AG04450 (cell line): ENCODE data around the gene PRDM2. TPM values are rescaled to one million over a fixed set of nuclear protein-coding genes. Genes with fewer than 3 reads are reported as not detected.

ENCODE experiments used
- CTCF ChIA-PET: fragments of 300-600, 350-600 bp; formaldehyde crosslinking; extraction: SDS; loops from one replicate; lab custom pipeline; 2022; ENCODE audit warnings: antibody characterized with exemption, inconsistent platforms; lab: Charles Lee
- POLR2A ChIA-PET: fragments of 350-600 bp; formaldehyde crosslinking; extraction: SDS; loops from one replicate; lab custom pipeline; 2021; ENCODE audit warnings: antibody characterized with exemption, inconsistent platforms; lab: Yijun Ruan, JAX
- DNase-seq: peaks from one replicate; pipeline ENCODE4 v3.0.0-alpha.2; 2011; ENCODE audit warnings: low read depth, low spot score
- H3K27ac ChIP-seq: one replicate; pipeline ENCODE4 v1.5.1; 2012; ENCODE audit warnings: low read depth, low read length, control low read depth
- H3K27me3 ChIP-seq: one replicate; pipeline ENCODE4 v1.6.0; 2012; ENCODE audit warnings: low read length; ENCODE audit not compliant: control insufficient read depth, insufficient read depth
- H3K4me3 ChIP-seq: 2 replicates; pipeline ENCODE4 v1.5.1; 2011; ENCODE audit warnings: mild to moderate bottlenecking, low read depth, low read length, control low read depth
- H3K9me3 ChIP-seq: 2 replicates; pipeline ENCODE4 v1.5.1; 2012; ENCODE audit warnings: low read length; ENCODE audit not compliant: control insufficient read depth, insufficient read depth
- polyA plus RNA-seq: library from polyadenylated mRNA; depleted of rRNA; stranded (reverse); fragments of >200 nt; gene quantifications from 2 replicates; pipeline ENCODE4 v1.2.3, GENCODE V29; 2011
- TF ChIP-seq, protein P1 (sequence below): IDR thresholded peaks from 2 replicates; pipeline ENCODE4 v1.5.1; 2011; ENCODE audit warnings: low read depth, low read length, control low read depth, inconsistent platforms

The PRDM2 gene
- polyA plus RNA-seq, 1 experiment, result 16.4 TPM

DNA sequence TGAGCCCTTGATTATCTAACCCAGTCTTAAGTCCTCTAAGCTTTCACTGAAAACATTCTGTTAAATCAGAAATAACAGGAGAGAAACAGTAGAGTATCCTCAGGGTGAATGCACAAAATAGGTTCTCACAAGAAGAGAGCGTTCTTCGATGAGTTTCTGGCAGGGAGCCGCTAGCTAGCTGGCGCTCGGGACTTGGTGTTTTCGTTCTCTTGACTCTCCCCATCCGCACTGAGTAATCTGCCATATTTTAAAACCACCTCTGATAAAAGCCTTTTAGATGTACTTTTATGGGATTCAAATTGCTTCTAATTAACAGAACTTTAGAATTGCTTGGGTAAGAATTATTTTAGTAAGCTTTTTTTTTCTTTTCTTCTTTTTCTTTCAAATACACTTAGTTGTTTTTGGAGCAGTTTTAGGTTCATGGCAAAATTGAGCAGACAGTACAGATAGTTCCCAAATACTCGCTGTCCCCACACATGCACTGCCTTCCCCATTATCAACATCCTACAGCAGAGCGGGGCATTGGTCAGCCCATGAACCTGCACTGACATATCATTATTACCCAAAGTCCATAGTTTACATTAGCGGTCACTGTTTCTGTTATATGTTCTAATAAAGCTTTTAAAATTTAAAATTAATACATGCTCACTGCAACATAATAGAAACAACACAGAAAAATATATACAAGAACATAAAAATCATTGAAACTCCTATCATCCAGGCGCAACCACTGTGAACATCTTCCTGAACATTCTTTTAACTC, 35.4 kb downstream of the PRDM2 start:
- Histone ChIP-seq H3K27me3 (no peaks in the 10 kb centered on the region), H3K27ac (no peak overlapping the region), H3K9me3 (no peaks in the 10 kb centered on the region), H3K4me3 (no peak overlapping the region)
- ChIA-PET POLR2A (no interaction called here), CTCF (interaction anchor here (0.6 to 1.6 kb wide), 4 partner anchors 9 to 70 kb away, joined by 3 read pairs; no protein-coding TSS in a partner anchor)
- no peak for DNase-seq
- TF ChIP-seq, protein P1, sequence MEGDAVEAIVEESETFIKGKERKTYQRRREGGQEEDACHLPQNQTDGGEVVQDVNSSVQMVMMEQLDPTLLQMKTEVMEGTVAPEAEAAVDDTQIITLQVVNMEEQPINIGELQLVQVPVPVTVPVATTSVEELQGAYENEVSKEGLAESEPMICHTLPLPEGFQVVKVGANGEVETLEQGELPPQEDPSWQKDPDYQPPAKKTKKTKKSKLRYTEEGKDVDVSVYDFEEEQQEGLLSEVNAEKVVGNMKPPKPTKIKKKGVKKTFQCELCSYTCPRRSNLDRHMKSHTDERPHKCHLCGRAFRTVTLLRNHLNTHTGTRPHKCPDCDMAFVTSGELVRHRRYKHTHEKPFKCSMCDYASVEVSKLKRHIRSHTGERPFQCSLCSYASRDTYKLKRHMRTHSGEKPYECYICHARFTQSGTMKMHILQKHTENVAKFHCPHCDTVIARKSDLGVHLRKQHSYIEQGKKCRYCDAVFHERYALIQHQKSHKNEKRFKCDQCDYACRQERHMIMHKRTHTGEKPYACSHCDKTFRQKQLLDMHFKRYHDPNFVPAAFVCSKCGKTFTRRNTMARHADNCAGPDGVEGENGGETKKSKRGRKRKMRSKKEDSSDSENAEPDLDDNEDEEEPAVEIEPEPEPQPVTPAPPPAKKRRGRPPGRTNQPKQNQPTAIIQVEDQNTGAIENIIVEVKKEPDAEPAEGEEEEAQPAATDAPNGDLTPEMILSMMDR, result no peak

- ChIA-PET POLR2A (interaction anchor here (1.5 kb wide), 1 partner anchor 12 kb away, joined by 4 read pairs; no protein-coding TSS in a partner anchor), CTCF (interaction anchor here (1.2 kb wide), 1 partner anchor 22 kb away, joined by 3 read pairs; no protein-coding TSS in a partner anchor)
- DNase-seq, result no peak
- TF ChIP-seq, protein P1, result no peak
- H3K27me3 ChIP-seq, result no peaks in the 10 kb centered on the region
- H3K4me3 ChIP-seq, result no peak overlapping the region
- H3K9me3 ChIP-seq, result no peaks in the 10 kb centered on the region
- H3K27ac ChIP-seq, result no peak overlapping the region
Measured at GRCh38 chr1:13737398-13737797, 37.4 kb downstream of the PRDM2 start.

- Histone ChIP-seq H3K4me3 (no peak overlapping the region), H3K27ac (no peak overlapping the region), H3K9me3 (no peaks in the 10 kb centered on the region), H3K27me3 (no peaks in the 10 kb centered on the region)
- TF ChIP-seq, protein P1, result no peak
- ChIA-PET CTCF (no interaction called here), POLR2A (no interaction called here)
- DNase-seq, result no peak
Measured at GRCh38 chr1:13746342-13746741, 46.4 kb downstream of the PRDM2 start.

- Histone ChIP-seq H3K9me3 (no peaks in the 10 kb centered on the region), H3K27ac (peak overlapping the region; percentile 89), H3K27me3 (no peaks in the 10 kb centered on the region), H3K4me3 (peak overlapping the region; percentile 80)
- POLR2A ChIA-PET, result interaction anchor here (0.6 to 1.6 kb wide), 17 partner anchors 9 to 82 kb away, joined by 3 to 18 read pairs (median 5); no protein-coding TSS in a partner anchor
- CTCF ChIA-PET, result interaction anchor here (0.6 to 1.1 kb wide), 5 partner anchors 19 to 1197 kb away, joined by 3 to 4 read pairs (median 3); no protein-coding TSS in a partner anchor
- TF ChIP-seq, protein P1, result 0 out of 2 replicates have a peak, but pooled peaks have one; percentile 5
- peak; percentile 82 for DNase-seq
Measured at GRCh38 chr1:13748610-13749505, 48.9 kb downstream of the PRDM2 start.
